ENCODE data around the gene FRMPD4.

GRCh38 chrX:12497832-12498591 lies 359.7 kb downstream of the FRMPD4 start:
- TF ChIP-seq CTCF (conservative IDR thresholded peaks at IDR 0.05) (peak; percentile 40; the same call in 1 of the 2 replicates), EZH2 (IDR thresholded peaks at IDR 0.05; ENCODE audit: low read depth) (no peak)

Data from PC-9 (cell line).